HK-2 (cell line): Measurements from ENCODE around the gene GNPTAB.
"Not testable (repeated sequence)": the region's sequence is repeated elsewhere in the genome, so short reads cannot be mapped to it uniquely, and the experiment has no call there.

Source experiments
- DNase-seq: peaks from one replicate; pipeline ENCODE4 v3.0.0-alpha.2; 2018; ENCODE audit not compliant: unreplicated experiment

GNPTAB gene

DNA sequence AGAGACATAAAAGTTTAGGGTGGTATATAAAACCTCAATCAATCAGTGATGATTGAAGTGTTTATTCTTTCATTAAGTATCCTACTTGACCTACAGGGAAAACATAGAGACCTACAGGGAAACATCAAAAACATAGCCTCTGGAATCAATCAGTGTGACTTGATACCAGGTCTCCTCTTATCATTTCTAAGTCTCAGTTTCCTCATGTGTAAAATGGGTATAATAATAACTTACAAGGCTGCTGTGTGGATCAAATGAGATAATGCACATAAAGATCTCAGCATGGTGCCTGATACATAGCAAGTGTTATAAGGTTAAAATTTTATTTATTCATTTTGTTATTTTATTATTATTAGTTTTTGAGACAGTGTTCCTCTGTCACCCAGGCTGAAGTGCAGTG, 22.2 kb upstream of the GNPTAB start:
- no peak for DNase-seq

DNA sequence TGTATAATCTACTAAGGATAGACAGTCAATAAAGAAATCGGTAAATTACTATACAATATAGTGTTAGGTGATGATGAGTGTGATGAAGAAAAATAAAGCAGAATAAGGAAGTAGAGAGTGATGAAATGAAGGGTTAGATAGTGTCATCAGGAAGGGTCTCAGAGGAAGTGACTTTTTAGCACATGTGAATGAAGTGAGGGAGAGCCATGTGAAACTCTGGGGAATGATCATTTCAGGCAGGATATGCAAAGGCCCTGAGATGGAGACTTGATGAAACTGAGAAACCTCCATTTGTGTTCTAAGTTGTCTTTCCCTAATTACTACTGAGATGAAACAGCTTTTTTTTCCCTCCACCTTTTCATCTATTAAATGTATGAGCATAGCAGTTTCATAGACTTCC, 19.4 kb upstream of the GNPTAB start:
- no peak for DNase-seq

DNA sequence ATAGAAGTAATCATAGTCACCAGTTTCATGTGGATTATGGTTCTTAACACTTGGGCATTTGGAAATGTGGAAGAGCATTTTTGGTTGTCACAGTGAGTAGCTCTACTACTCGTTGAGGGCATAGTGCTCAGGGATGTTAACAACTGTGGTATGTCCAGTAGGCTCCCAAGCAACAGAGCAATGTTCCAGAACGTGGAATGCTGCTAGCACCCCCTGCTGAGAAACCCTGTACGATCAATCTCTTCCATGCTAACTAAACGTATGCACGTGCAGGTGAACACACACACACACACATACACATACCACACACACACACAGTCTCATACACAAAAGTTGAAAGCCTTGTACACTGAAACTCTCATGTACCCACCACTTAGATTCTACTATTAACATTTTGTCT, 16.6 kb upstream of the GNPTAB start:
- no peak for DNase-seq

DNA sequence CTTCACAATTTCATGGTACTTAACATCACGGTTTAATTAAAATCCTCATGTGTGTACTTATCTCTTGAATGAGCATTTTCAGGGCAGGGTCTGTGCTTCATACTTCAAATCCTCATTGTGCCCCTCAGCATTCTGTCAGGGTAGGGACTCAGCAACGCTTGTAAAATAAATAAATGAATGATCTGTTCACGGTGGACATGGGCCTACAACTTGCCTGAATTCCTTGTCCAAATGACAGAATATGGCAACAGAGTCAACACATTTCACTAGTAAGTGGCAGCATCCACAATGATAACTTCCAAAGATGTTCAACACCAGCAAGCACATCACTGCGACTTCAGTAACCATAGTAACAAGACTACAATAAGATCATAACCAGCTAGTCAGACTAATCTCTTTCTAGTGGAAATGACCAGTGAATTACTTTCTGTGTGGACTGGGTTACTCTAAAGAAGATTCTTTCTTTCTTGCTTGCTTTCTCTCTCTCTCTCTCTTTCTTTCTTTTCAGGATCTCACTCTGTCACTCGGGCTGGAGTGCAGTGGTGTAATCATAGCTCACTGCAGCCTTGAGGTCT, 14.5 kb upstream of the GNPTAB start:
- no peak for DNase-seq

DNA sequence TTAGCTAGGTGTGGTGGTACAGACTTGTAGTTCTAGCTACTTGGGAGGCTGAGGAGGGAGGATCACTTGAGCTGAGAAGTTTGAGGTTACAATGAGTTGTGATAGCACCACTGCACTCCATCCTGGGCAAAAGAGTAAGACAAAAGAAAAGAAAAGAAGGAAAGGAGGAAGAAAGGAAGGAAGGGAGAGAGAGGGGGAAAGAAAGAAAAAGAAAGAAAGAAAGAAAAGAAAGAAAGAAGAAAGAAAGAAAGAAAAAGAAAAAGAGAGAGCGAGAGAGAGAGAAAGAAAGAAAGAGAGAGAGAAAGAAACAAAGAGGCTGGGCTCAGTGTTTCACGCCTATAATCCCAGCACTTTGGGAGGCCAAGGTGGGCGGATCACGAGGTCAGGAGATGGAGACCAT, 10.3 kb upstream of the GNPTAB start:
- DNase-seq = no peak

DNA sequence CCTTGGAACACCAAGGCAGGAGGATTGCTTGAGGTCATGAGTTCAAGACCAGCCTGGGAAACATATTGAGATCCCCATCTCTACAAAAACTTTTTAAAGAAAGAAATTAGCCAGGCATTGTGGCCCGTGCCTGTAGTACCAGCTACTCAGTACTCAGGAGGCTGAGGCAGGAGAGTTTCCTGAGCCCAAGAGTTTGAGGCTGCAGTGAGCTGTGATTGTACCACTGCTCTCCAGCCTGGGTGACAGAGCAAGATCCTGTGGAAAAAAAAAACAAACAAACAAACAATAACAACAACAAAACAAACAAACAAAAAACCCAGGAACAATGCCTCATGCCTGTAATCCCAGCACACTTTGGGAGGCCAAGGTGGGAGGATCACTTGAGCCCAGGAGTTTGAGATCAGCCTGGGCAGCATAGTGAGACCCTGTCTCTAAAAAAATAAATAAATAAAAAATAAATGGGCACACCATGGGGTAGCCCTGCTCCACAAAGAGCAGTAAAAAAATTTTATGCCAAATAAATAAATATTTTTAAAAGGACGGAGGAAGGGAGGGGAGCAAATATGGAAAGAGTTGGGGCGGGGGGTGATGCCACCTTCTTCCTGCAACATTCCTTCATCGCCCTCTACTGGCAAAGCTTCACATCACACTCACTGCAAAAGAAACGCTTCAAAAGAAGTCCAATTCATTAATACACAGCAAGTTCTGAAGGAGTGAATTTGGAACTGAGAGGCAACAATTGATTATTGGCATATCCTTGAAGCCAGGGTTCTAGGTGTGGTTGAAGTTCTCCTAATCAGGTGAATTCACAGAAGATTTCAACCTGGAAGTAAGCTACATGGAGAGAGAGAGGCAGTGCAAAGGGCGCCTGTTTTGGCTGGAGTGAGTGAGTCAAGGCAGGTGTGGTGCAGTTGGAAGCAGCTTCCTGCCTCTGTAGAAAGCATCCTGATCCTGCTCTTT, 8.8 kb upstream of the GNPTAB start:
- DNase-seq = peak; percentile 40

DNA sequence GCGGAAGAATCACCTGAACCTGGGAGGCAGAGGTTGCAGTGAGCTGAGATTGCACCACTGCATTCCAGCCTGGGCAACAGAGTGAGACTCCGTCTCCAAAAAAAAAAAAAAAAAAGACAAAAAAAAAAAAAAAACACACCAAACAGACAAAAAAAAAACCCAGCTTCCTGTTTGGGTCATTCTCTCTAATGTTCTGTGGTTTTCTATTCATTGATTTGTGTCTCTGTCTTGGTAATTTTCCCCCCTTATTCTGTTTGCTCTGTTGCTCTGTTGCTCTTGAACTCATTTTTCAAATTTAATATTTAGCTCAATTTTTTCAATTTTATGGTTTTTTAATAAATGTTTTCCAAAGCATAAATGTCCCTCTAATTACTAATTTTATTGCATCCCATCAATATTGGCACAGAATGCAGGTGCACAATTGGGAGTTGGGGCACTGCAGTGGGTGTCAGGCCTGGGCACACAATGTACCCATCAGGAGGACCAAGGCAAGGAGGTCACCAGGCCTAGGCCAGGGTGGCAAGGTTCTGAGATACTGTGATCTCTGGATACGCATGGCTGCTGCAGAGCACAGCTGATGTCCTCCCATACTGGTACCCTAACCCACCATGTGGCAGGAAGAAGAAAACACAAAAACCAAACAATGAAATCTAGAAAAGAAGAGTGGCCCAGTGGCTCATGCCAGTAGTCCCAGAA, 8.0 kb upstream of the GNPTAB start:
- no peak for DNase-seq

DNA sequence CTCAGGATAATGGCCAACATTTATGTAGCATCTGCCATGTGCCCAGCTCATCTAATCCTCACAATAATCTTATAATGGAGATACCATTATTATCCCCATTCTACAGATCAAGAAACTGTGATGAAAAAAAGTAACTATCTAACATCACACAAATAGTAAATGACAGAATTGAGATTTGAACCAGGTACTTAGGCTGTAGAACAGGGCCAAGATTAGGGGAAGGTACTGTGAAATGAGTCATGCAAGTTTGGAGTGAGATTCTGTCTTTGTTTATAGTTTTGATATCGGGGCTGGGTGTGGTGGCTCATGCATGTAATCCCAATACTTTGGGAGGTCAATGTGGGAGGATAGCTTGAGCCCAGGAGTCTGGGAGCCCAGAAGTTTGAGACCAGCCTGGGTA, 1.3 kb upstream of the GNPTAB start:
- DNase-seq = no peak

DNA sequence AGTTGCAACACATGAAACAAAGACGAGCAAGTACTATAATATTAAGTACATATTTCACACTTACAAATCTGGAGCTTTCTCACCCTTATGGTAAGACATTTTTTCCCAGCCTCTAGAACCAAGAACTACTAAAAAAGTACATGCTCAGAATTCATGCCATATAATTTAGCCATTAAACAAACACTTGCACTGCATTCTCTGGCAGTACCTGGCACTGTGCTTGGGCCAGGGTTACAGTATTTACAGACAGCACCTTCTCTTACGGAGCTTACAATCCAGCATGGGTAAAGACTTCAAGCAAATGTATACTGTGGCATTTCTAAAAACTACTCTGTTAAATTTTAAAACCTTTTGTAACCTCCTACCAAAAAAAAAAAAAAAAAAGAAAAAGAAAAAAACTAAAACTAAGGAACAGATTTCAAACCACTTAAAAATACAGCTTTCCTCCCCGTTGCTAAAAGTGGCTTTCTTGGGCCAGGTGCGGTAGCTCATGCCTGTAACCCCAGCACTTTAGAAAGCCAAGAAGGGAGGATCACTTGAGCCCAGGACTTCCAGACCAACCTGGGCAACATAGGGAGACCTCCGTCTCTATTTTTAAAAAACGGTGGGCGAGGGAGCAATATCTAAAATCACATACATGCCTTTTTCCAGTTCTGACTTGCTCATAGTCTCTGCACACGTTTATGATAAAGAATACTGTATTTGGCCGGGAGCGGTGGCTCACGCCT, 956 bp downstream of the GNPTAB start:
- no peak for DNase-seq

DNA sequence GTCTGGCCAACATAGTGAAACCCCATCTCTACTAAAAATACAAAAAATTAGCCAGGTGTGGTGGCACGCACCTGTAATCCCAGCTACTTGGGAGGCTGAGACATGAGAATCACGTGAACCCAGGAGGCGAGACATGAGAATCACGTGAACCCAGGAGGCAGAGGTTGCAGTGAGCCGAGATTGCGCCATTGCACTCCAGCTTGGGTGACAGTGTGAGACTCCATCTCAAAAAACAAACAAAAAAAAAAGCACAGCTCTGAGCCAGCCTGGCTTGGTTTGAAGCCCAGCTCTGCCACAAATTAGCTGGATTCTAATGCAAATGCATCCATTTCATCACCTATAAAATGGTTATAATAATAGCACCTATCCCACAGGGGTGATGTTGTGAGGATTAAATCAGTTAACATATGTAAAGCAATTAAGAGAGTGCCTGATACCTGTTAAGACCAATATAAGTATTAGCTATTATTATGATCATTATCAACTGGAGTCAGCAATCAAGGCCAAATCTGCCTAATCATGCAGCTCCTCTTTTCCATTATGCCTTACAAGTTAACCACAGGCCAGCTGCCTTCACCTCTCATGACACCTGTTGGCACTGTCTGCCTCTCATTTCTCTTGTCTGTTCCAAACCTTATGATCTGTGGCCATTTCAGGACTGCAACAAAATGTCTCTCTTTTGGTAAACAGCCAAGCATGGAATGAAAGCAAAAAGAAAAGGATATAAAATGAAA, 2.1 kb downstream of the GNPTAB start:
- no peak for DNase-seq

DNA sequence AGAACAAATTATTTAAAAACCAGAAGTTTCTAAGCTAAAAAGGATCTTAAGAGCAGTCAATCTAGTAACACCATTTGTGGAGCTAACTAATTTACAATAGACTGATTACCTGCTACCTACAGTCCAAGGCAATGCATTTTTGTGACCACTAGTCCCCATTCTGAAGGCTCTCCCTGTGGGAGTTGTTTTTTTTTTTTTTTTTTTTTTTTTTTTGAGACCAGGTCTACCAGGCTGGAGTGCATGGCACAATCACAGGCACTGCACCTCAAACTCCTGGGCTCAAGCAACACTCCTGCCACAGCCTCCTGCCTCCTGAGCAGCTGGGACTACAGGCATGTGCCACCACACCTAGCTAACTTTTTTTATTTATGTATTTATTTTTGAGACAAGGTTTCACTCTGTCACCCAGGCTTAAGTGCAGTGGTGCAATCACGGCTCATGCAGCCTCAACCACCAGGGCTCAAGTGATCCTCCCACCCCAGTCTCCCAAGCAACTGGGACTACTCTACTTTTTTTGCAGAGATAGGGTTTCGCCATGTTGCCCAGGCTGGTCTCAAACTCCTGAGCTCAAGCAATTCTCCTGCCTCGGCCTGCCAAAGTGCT, 3.9 kb downstream of the GNPTAB start:
- DNase-seq = no peak

DNA sequence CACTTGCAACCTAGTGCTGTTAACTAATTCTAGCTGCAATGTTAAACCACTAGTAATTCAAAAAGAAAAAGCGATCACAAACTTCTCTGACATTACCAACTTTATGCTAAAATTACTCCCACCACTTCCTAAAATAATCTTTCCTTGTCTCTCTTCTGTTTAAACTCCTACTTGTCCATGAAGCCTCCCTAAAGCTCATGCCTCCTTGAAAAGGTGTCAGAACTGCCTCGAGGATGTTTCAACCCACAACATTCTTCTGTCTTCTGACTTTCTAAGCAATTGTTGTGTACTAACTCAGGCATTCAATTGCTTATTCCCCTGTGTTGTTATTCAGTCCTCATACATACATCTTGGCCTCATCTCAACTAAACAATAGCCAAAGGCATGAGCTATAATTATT, 5.9 kb downstream of the GNPTAB start:
- DNase-seq = no peak

DNA sequence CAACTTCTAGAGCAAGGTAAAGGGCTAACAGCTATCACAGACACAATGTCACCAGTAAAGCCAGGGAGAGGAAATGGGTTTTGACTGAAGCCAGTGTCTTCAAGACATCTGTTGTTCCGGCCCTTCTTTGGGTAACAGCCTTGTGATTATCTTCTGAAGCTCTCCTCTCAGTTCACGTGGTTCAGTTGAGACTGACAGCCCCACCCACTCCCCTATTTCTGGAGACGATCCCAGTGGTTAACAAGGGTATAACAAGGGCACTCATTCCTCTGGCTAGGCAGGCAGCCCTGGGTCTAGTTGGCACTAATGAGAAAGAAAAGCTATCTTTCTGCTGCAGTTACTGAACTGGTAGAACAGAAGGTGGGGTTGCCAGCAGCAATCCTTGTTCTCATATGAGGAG, 6.9 kb downstream of the GNPTAB start:
- no peak for DNase-seq

DNA sequence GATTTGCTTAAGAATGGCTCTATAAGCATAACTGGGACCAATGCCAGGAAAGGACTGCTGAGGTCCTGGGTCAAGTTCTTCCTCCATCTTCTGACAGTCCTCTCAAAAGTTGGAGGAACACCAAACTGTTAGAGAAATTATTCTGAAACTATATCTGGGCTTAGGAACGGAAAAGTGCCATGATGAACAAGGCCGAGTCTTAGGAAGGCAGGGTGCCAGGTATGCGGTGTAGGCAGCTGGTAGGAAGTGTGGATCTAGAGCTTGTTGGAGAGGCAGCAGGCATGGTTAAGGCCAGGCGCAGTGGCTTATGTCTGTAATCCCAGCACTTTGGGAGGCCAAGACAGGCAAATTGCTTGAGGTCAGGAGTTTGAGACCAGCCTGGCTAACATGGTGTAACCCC, 7.7 kb downstream of the GNPTAB start:
- no peak for DNase-seq

DNA sequence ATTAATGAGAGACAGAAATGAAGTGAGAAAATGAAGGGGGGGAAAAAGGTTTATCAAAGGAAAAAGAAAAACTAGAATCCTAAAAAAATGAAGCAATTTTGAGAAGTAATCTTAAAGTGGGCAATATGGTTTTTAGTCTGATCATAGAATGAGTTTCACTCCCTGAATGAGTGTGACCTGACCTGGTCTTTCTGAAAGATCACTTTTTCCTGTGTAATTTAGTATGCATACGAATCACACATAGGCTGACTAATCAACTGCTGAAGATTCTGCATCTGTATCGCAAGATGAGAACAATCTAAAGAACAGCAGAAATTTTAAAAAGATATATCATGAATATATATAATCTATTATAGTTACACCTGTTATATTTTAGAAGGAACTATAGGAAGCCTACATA, 11.3 kb downstream of the GNPTAB start:
- DNase-seq = no peak

DNA sequence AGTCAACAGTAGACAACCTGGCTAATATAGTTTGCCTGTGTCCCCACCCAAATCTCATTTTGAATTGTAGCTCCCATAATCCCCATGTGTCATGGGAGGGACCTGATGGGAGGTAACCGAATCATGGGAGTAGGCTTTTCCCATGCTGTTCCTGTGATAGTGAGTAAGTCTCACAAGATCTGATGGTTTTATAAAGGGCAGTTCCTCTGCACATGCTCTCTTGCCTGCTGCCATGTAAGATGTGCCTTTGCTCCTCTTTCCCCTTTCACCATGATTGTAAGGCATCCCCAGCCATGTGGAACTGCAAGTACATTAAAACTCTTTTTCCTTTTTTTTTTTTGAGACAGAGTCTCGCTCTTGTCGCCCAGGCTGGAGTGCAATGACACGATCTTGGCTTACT, 12.1 kb downstream of the GNPTAB start:
- not testable (repeated sequence) for DNase-seq

DNA sequence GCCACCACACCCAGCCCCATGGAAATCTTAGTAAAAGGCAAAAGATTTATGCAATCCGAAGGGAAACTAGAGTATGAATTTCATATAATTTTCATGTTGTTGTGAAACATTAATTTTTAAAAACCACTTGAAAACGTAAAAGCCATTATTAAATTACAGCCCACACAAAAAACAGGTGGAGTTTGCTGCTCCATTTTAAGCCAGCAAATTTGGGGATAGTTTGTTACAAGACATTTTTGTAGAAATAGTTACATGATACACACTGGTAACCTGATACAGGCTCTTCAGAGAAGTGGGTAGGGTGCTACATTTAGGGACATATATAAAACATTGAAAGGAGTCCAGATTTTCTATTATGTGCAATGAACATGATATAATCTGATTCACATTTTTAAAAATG, 17.6 kb downstream of the GNPTAB start:
- DNase-seq = no peak

DNA sequence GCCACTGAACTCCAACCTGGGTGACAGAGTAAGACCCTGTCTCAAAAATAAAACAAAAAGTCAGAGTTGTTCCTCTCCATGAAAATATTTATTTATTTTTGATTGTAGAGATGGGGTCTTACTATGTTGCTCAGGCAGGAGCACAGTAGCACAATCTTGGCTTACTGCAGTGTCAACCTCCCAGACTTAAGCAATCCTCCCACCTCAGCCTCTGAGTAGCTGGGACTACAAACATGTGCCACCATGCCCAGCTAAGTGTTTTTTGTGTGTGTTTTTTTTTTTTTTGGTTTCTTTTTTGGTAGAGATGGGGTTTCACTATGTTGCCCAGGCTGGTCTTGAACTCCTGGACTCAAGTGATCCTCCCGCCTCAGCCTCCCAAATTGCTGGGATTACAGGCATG, 18.0 kb downstream of the GNPTAB start:
- DNase-seq = not testable (repeated sequence)

DNA sequence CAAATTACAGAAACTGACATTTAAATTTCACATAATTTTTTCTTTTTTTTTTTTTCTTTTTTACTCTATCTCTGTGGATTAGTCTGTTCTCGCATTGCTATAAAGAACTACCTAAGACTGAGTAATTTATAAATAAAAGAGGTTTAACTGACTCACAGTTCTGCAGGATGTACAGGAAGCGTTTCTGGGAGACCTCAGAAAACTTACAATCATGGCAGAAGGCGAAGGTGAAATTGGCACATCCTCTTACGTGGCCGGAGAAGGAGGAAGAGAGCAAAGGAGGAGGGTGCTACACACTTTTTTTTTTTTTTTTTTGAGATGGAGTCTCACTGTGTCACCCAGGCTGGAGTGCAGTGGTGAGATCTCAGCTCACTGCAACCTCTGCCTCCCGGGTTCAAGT, 19.4 kb downstream of the GNPTAB start:
- not testable (repeated sequence) for DNase-seq

DNA sequence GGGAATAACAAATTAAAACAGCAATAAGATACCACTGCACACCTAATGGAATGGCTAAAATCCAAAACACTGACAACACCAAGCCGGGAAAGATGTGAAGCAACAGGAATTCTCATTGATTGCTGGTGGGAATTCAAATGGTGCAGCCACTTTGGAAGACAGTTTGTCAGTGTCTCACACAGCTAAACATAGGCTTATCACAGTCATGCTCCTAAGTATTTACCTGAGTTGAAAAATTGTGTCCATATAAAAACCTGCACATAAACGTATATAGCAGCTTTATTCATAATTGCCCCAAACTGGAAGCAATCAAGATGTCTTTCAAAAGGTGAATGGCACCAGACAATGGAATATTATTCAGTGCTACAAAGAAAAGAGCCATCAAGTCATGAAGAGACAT, 21.6 kb downstream of the GNPTAB start:
- DNase-seq = no peak

DNA sequence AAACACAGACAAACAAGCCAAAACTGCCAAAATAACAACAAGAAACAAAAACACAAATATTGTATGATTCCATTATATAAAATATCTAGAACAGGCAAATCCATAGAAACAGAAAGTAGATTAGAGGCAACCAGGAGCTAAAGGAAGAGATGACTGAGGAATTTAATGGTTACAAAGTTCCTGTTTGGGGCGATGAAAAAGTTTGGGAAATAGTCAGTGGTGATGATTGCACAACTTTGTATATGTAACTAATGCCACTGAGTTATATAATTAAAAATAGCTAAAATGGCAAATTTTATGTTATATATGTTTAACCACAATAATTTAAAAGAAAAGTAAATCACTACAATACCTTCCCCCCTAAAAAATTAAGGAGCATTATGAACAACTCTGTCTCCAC, 24.5 kb downstream of the GNPTAB start:
- DNase-seq = no peak
